Measurements from ENCODE around the gene ANP32B.

DNA sequence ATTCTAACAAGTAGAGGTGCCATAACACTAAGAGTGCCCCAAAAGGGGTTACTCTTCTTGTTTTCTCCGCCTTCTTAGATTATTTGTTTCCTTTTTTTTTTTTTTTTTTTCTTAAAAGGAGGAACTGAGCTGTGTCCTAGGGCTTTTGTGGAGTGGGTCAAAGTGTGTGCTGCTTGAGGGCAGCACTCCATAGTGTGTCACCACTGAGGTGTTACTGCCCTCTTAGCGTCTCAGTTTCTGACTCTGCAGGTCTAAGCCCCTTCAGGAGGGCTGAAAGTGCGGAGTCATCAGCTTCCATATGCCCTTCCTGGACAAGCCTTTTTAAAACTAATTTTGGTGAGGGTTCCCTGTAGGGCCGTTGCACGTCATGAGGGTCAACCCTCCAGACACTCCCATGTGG, 60.8 kb downstream of the ANP32B start:
- TF ChIP-seq, protein P1, sequence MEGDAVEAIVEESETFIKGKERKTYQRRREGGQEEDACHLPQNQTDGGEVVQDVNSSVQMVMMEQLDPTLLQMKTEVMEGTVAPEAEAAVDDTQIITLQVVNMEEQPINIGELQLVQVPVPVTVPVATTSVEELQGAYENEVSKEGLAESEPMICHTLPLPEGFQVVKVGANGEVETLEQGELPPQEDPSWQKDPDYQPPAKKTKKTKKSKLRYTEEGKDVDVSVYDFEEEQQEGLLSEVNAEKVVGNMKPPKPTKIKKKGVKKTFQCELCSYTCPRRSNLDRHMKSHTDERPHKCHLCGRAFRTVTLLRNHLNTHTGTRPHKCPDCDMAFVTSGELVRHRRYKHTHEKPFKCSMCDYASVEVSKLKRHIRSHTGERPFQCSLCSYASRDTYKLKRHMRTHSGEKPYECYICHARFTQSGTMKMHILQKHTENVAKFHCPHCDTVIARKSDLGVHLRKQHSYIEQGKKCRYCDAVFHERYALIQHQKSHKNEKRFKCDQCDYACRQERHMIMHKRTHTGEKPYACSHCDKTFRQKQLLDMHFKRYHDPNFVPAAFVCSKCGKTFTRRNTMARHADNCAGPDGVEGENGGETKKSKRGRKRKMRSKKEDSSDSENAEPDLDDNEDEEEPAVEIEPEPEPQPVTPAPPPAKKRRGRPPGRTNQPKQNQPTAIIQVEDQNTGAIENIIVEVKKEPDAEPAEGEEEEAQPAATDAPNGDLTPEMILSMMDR (IDR thresholded peaks at IDR 0.05; ENCODE audit: poor library complexity) = no peak
- TF ChIP-seq EZH2phosphoT487 (IDR thresholded peaks at IDR 0.05; ENCODE audit: low read depth, severe bottlenecking, unreplicated experiment) (no peak), EZH2 (IDR thresholded peaks at IDR 0.05; ENCODE audit: borderline replicate concordance) (no peak)

All from hepatocyte (in vitro differentiated cells).